ENCODE measurements around the gene OR1Q1.

DNA sequence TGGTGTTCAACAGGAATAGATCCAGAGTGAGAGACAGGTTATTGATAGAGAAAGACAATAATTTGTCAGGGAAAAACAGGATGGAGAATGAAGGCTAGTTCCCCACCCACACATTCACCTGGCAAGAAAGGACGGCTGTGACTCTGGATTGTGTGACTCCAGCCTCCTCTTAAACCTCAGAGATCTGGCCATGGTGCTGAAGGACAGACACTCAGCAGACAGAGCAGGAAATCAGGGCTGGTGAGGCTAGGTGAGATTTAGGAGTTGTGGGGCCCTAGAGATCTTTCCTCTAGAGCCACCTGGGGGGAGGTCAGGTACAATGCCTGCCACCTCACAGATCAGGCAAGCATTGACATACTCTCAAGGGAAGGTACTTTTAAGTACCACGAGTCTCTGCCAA is 27.7 kb downstream of the OR1Q1 start:
- TF ChIP-seq, protein P1, sequence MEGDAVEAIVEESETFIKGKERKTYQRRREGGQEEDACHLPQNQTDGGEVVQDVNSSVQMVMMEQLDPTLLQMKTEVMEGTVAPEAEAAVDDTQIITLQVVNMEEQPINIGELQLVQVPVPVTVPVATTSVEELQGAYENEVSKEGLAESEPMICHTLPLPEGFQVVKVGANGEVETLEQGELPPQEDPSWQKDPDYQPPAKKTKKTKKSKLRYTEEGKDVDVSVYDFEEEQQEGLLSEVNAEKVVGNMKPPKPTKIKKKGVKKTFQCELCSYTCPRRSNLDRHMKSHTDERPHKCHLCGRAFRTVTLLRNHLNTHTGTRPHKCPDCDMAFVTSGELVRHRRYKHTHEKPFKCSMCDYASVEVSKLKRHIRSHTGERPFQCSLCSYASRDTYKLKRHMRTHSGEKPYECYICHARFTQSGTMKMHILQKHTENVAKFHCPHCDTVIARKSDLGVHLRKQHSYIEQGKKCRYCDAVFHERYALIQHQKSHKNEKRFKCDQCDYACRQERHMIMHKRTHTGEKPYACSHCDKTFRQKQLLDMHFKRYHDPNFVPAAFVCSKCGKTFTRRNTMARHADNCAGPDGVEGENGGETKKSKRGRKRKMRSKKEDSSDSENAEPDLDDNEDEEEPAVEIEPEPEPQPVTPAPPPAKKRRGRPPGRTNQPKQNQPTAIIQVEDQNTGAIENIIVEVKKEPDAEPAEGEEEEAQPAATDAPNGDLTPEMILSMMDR (optimal IDR thresholded peaks at IDR 0.05 in 1 of 3, IDR thresholded peaks at IDR 0.05 in 1 of 3, conservative IDR thresholded peaks at IDR 0.05 in 1 of 3; ENCODE audit: extremely low read depth in 1 of 3, insufficient read depth in 2 of 3, low read length in 3 of 3): no peak
- TF ChIP-seq EZH2 (IDR thresholded peaks at IDR 0.05; ENCODE audit: low read length): no peak

Measured in keratinocyte (primary cell).